HepG2 (cell line): Measurements from ENCODE around the gene FOSB. TPM values are rescaled to one million over a fixed set of nuclear protein-coding genes. Genes with fewer than 3 reads are reported as not detected.

ENCODE experiments used
- ARHGAP35 ChIP-seq: sonication (generic); formaldehyde crosslinking; IDR thresholded peaks from 2 replicates; pipeline ENCODE4 v1.9.0; 2022; ENCODE audit warnings: mild to moderate bottlenecking, inconsistent platforms, moderate library complexity, missing genetic modification reagents, borderline replicate concordance
- BCL3 ChIP-seq: sonication (generic); formaldehyde crosslinking; IDR thresholded peaks from 2 replicates; pipeline ENCODE4 v1.5.1; 2020; ENCODE audit warnings: mild to moderate bottlenecking, missing genetic modification reagents, moderate library complexity
- CCAR2 ChIP-seq: fragments of 200-400 bp; formaldehyde crosslinking; optimal IDR thresholded peaks from 2 replicates; pipeline ENCODE3; 2018; ENCODE audit warnings: low read depth, mild to moderate bottlenecking, low read length, moderate library complexity
- ELF3 ChIP-seq: IDR thresholded peaks from 2 replicates; pipeline ENCODE4 v1.6.1; 2016; ENCODE audit warnings: missing genetic modification reagents, missing compliant biosample characterization
- HNRNPK ChIP-seq: fragments of 200-400 bp; formaldehyde crosslinking; IDR thresholded peaks from 2 replicates; pipeline ENCODE4 v1.6.1; 2018; ENCODE audit warnings: low read length, low read depth, moderate library complexity, mild to moderate bottlenecking; ENCODE audit not compliant: poor library complexity, severe bottlenecking
- KLF12 ChIP-seq: sonication (generic); formaldehyde crosslinking; IDR thresholded peaks from 2 replicates; pipeline ENCODE4 v1.4.0; 2020; ENCODE audit warnings: missing genetic modification reagents, borderline replicate concordance
- KLF9 ChIP-seq: IDR thresholded peaks from 2 replicates; pipeline ENCODE4 v1.6.1; 2016; ENCODE audit warnings: low read depth
- MTA1 ChIP-seq: sonication (generic); formaldehyde crosslinking; IDR thresholded peaks from 2 replicates; pipeline ENCODE4 v1.4.0; 2020; ENCODE audit warnings: missing genetic modification reagents, mild to moderate bottlenecking, borderline replicate concordance
- RFXAP ChIP-seq: sonication (generic); formaldehyde crosslinking; IDR thresholded peaks from 2 replicates; pipeline ENCODE4 v1.4.0; 2020; ENCODE audit warnings: missing genetic modification reagents, borderline replicate concordance
- SP1 ChIP-seq, 2 experiments: fragments of 450-650 bp in 1 of 2; sonication (generic) in 1 of 2; formaldehyde crosslinking in 1 of 2; IDR thresholded peaks; 2 replicates each; pipeline versions ENCODE4 v1.4.0 to v1.6.1; 2016 to 2020; ENCODE audit warnings: missing genetic modification reagents in 1 of 2
- STAT6 ChIP-seq: sonication (generic); formaldehyde crosslinking; IDR thresholded peaks from 2 replicates; pipeline ENCODE4 v1.4.0; 2020; ENCODE audit warnings: missing genetic modification reagents, mild to moderate bottlenecking, borderline replicate concordance
- ZBTB40 ChIP-seq, 2 experiments: fragments of 450-650 bp in 1 of 2; sonication (generic) in 1 of 2; formaldehyde crosslinking in 1 of 2; IDR thresholded peaks; 2 replicates each; pipeline versions ENCODE4 v1.6.1 to v1.8.0; 2016 to 2022; ENCODE audit warnings: antibody characterized with exemption in 1 of 2, mild to moderate bottlenecking in 1 of 2, missing genetic modification reagents in 1 of 2
- ZNF180 ChIP-seq: sonication (generic); formaldehyde crosslinking; IDR thresholded peaks from 2 replicates; pipeline ENCODE4 v1.4.0; 2020; ENCODE audit warnings: low read depth, missing genetic modification reagents, borderline replicate concordance
- ZNF329 ChIP-seq: sonication (generic); formaldehyde crosslinking; IDR thresholded peaks from 2 replicates; pipeline ENCODE4 v1.9.0; 2021; ENCODE audit warnings: low read depth, mild to moderate bottlenecking, missing genetic modification reagents
- ZNF354B ChIP-seq: sonication (generic); formaldehyde crosslinking; IDR thresholded peaks from 2 replicates; pipeline ENCODE4 v1.8.0; 2022; ENCODE audit warnings: mild to moderate bottlenecking, missing genetic modification reagents
- polyA plus RNA-seq, 8 experiments: library from polyadenylated mRNA; depleted of rRNA in 3 of 8; stranded (reverse) in 7 of 8; unstranded in 1 of 8; fragments of >200 nt; fragmentation: Illumina TruSeq in 4 of 8; extraction: Trizol in 4 of 8; gene quantifications; 2 replicates each; pipeline versions ENCODE4 v1.2.1 to v1.2.3, GENCODE V29; 2011 to 2016; ENCODE audit warnings: low read depth in 4 of 8, missing spikeins in 1 of 8, mixed read lengths in 1 of 8; ENCODE audit not compliant: insufficient read depth in 1 of 8
- total RNA-seq, 5 experiments: library from RNA; depleted of rRNA; stranded (reverse); fragments of >200 nt; fragmentation: Illumina TruSeq; extraction: Trizol; gene quantifications; 2 replicates each; pipeline ENCODE4 v1.2.3, GENCODE V29; 2016; ENCODE audit warnings: low read depth in 1 of 5

FOSB gene
- total and polyA plus RNA-seq, 2 of the 13 experiments (the other 11 are each of a cell fraction or from before 2014, with no cell fraction given) = 2.8 to 6.0 TPM

- no peak for TF ChIP-seq BCL3 (CRISPR knock-in tag)
- no peak for TF ChIP-seq SP1 (IDR thresholded peaks at IDR 0.05)
- peak; percentile 83 for TF ChIP-seq SP1 (CRISPR knock-in tag; IDR thresholded peaks at IDR 0.05)
- TF ChIP-seq ZBTB40 (IDR thresholded peaks at IDR 0.05) = no peak
- TF ChIP-seq ZBTB40 (CRISPR knock-in tag; IDR thresholded peaks at IDR 0.05) = peak; percentile 25; the same call in 1 of the 2 replicates
- peak; percentile 19 for TF ChIP-seq CCAR2
- no peak; the same call in 1 of the 2 replicates for TF ChIP-seq ZNF329
- TF ChIP-seq ZNF354B (CRISPR knock-in tag) = no peak
- no peak for TF ChIP-seq KLF12 (CRISPR knock-in tag)
- peak; percentile 93 for TF ChIP-seq HNRNPK
- TF ChIP-seq KLF9 (CRISPR knock-in tag) = no peak
- TF ChIP-seq RFXAP (CRISPR knock-in tag) = no peak
- 0 out of 2 replicates have a peak, but pooled peaks have one; percentile 78 for TF ChIP-seq STAT6 (CRISPR knock-in tag)
- no peak for TF ChIP-seq ARHGAP35
- TF ChIP-seq ELF3 (CRISPR knock-in tag) = 0 out of 2 replicates have a peak, but pooled peaks have one; percentile 32
- TF ChIP-seq ZNF180 (CRISPR knock-in tag) = no peak
- TF ChIP-seq MTA1 (CRISPR knock-in tag) = no peak
Measured at GRCh38 chr19:45506246-45506988, 38.6 kb downstream of the FOSB start (continued).
